Caco-2 (cell line): Measurements from ENCODE around the gene MCC. TPM values are rescaled to one million over a fixed set of nuclear protein-coding genes. Genes with fewer than 3 reads are reported as not detected.

Experiments
- BruUV-seq: library from RNA; stranded (reverse); fragments of 400-500 nt; replicated peaks from 2 replicates; lab custom pipeline; 2021; lab: Mats Ljungman, UMichigan
- CTCF ChIA-PET: fragments of 300-600 bp; sonication (Branson Sonifier 250); formaldehyde crosslinking; loops from one replicate; lab custom pipeline; 2022; ENCODE audit warnings: antibody characterized with exemption; lab: Charles Lee
- POLR2A ChIA-PET: fragments of 300-600 bp; sonication (Branson Sonifier 250); formaldehyde crosslinking; loops from one replicate; lab custom pipeline; 2022; ENCODE audit warnings: antibody characterized with exemption; lab: Charles Lee
- DNase-seq, 2 experiments: peaks; one replicate each; pipeline versions ENCODE4 v3.0.0 to v3.0.0-alpha.2; 2020 to 2022
- H3K27me3 ChIP-seq: replicated peaks from 2 replicates; pipeline ENCODE4 v1.6.0; 2011; ENCODE audit warnings: low read length; ENCODE audit not compliant: control insufficient read depth, insufficient read depth
- H3K36me3 ChIP-seq: 2 replicates; pipeline ENCODE4 v1.5.1; 2011; ENCODE audit warnings: low read length; ENCODE audit not compliant: control insufficient read depth, insufficient read depth
- H3K4me1 ChIP-seq: fragments of 250-450 bp; sonication (Bioruptor Pico); 2 replicates; pipeline ENCODE4 v1.5.1; 2020; ENCODE audit warnings: mild to moderate bottlenecking
- H3K4me3 ChIP-seq: 2 replicates; pipeline ENCODE4 v1.5.1; 2011; ENCODE audit warnings: low read depth, mild to moderate bottlenecking, control low read depth, low read length
- H3K9me3 ChIP-seq: fragments of 250-450 bp; sonication (Bioruptor Pico); 2 replicates; pipeline ENCODE4 v1.5.1; 2020; ENCODE audit warnings: mild to moderate bottlenecking, moderate library complexity
- H3K27ac Mint-ChIP-seq: one replicate; pipeline ENCODE4 v1.8.0; 2022; ENCODE audit warnings: mixed read lengths; ENCODE audit not compliant: unreplicated experiment
- H3K27me3 Mint-ChIP-seq: one replicate; pipeline ENCODE4 v1.8.0; 2022; ENCODE audit warnings: mixed read lengths; ENCODE audit not compliant: insufficient read depth, unreplicated experiment
- H3K36me3 Mint-ChIP-seq: one replicate; pipeline ENCODE4 v1.8.0; 2022; ENCODE audit warnings: mild to moderate bottlenecking, mixed read lengths; ENCODE audit not compliant: insufficient read depth, unreplicated experiment
- H3K4me1 Mint-ChIP-seq: one replicate; pipeline ENCODE4 v1.8.0; 2022; ENCODE audit warnings: low read depth, mixed read lengths; ENCODE audit not compliant: unreplicated experiment
- H3K4me3 Mint-ChIP-seq: one replicate; pipeline ENCODE4 v1.8.0; 2022; ENCODE audit warnings: mild to moderate bottlenecking, moderate library complexity, mixed read lengths; ENCODE audit not compliant: unreplicated experiment
- H3K9me3 Mint-ChIP-seq: one replicate; pipeline ENCODE4 v1.8.0; 2022; ENCODE audit warnings: mixed read lengths; ENCODE audit not compliant: unreplicated experiment
- intact Hi-C: fragments of 100-400 bp; cut with micrococcal nuclease; formaldehyde crosslinking; loops from one replicate; pipeline ENCODE4 v1.10.0; 2022; ENCODE audit not compliant: unreplicated experiment
- total RNA-seq: library from RNA; stranded (reverse); gene quantifications from 2 replicates; pipeline ENCODE4 v1.2.3, GENCODE V29; 2022
- TF ChIP-seq, protein P1 (sequence below), 2 experiments: fragments of 200-600 bp in 1 of 2; IDR thresholded peaks; 1 replicate in 1 of 2; 2 replicates in 1 of 2; pipeline versions ENCODE4 v1.5.1 to v1.8.0; 2011 to 2022; ENCODE audit warnings: antibody characterized with exemption in 1 of 2, control low read depth in 1 of 2, inconsistent platforms in 1 of 2, low read depth in 1 of 2, low read length in 1 of 2, mild to moderate bottlenecking in 1 of 2, moderate library complexity in 1 of 2; ENCODE audit not compliant: insufficient read depth in 1 of 2, severe bottlenecking in 1 of 2, unreplicated experiment in 1 of 2

The MCC gene
- total RNA-seq, 1 experiment from 2014 or later = 0.09 TPM

DNA sequence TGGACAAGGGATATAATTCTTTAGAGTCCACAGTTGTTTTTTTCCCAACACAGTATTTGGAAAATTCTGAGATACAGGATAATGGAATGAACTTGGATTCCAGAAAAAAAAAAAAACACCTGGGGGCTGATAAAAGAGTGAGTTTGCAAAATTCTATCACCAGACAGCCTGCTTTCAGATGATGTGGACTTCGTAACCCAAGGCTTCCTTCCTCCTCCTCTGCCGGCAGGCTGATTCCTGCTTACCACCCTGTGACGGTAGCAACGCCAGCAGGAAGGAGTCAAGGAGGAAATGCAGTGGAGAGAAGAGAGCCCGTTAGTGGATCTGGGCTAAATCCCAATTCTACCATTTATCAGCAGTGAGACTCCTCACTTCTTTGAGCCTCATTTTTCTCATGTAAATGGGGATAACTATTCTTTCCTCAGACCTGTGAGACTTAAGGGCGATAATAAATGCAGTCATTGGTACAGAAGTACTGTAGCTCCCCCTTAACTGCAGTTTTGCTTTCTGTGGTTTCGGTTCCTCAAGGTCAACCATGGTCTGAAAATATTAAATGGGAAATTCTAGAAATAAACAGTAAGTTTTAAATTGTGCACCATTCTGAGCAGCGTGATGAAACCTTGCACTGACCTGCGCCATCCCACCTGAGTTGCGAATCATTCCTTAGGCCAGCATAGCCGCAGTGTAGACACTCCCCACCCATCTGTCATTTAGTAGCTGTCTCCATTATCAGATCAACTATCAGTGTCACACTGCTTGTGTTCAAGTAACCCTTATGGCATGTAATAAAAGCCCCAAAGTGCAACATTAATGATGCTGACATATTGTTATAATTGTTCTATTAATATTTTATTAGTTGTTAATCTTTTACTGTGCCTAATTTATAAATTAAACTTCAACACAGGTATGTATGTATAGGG lies 440.3 kb downstream of the MCC start:
- H3K4me1 Mint-ChIP-seq = no peaks in the 10 kb centered on the region
- TF ChIP-seq, protein P1, sequence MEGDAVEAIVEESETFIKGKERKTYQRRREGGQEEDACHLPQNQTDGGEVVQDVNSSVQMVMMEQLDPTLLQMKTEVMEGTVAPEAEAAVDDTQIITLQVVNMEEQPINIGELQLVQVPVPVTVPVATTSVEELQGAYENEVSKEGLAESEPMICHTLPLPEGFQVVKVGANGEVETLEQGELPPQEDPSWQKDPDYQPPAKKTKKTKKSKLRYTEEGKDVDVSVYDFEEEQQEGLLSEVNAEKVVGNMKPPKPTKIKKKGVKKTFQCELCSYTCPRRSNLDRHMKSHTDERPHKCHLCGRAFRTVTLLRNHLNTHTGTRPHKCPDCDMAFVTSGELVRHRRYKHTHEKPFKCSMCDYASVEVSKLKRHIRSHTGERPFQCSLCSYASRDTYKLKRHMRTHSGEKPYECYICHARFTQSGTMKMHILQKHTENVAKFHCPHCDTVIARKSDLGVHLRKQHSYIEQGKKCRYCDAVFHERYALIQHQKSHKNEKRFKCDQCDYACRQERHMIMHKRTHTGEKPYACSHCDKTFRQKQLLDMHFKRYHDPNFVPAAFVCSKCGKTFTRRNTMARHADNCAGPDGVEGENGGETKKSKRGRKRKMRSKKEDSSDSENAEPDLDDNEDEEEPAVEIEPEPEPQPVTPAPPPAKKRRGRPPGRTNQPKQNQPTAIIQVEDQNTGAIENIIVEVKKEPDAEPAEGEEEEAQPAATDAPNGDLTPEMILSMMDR (IDR thresholded peaks at IDR 0.05; ENCODE audit: insufficient read depth in 1 of 2, low read depth in 1 of 2, low read length in 1 of 2, severe bottlenecking in 1 of 2, unreplicated experiment in 1 of 2) = no peak
- no peak for DNase-seq
- no peaks in the 10 kb centered on the region for H3K9me3 ChIP-seq
- no peaks in the 10 kb centered on the region for H3K9me3 Mint-ChIP-seq
- no peaks in the 10 kb centered on the region for H3K36me3 Mint-ChIP-seq
- H3K27ac Mint-ChIP-seq = no peak overlapping the region
- H3K4me3 Mint-ChIP-seq = no peak overlapping the region
- no TSS peak for BruUV-seq
- H3K4me3 ChIP-seq = no peak overlapping the region
- H3K27me3 Mint-ChIP-seq = no peaks in the 10 kb centered on the region
- peaks cover 8% of the 10 kb centered on the region for H3K4me1 ChIP-seq
- intact Hi-C loops = loop anchor here (10.0 kb wide), 1 partner anchor 557 kb away; no protein-coding TSS in a partner anchor
- CTCF ChIA-PET = no interaction called here
- POLR2A ChIA-PET = no interaction called here
- H3K27me3 ChIP-seq = no peaks in the 10 kb centered on the region
- H3K36me3 ChIP-seq = no peaks in the 10 kb centered on the region

DNA sequence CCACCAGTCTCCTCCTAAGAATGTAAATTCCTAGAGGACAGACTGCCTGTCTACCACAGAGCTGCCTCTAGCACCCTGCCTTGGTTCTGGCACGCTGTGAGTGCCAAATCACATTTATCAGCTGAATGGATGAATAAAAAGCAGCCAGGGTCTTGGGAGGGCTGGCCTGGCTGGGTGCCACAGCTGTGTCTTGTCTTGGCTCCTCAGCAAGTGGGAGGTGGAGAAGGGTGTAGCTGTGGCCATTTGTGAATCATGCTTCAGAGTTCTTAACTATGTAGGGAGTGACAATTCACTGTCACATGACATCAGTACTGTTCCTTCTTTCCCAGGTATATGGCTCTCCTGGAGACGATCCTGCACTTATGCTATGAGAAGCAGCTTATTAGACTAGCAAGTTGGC lies 441.0 kb downstream of the MCC start:
- DNase-seq = no peak
- intact Hi-C loops = loop anchor here (10.0 kb wide), 1 partner anchor 558 kb away; no protein-coding TSS in a partner anchor
- Histone ChIP-seq H3K4me1 (peaks cover 8% of the 10 kb centered on the region), H3K4me3 (no peak overlapping the region), H3K9me3 (no peaks in the 10 kb centered on the region), H3K36me3 (no peaks in the 10 kb centered on the region), H3K27me3 (no peaks in the 10 kb centered on the region)
- Mint-ChIP-seq H3K36me3 (no peaks in the 10 kb centered on the region), H3K9me3 (no peaks in the 10 kb centered on the region), H3K4me1 (no peaks in the 10 kb centered on the region), H3K27me3 (no peaks in the 10 kb centered on the region), H3K4me3 (no peak overlapping the region), H3K27ac (peak overlapping the region; percentile 26)
- BruUV-seq = no TSS peak
- ChIA-PET CTCF (no interaction called here), POLR2A (no interaction called here)
- TF ChIP-seq, protein P1 (IDR thresholded peaks at IDR 0.05; ENCODE audit: insufficient read depth in 1 of 2, low read depth in 1 of 2, low read length in 1 of 2, severe bottlenecking in 1 of 2, unreplicated experiment in 1 of 2) = no peak

DNA sequence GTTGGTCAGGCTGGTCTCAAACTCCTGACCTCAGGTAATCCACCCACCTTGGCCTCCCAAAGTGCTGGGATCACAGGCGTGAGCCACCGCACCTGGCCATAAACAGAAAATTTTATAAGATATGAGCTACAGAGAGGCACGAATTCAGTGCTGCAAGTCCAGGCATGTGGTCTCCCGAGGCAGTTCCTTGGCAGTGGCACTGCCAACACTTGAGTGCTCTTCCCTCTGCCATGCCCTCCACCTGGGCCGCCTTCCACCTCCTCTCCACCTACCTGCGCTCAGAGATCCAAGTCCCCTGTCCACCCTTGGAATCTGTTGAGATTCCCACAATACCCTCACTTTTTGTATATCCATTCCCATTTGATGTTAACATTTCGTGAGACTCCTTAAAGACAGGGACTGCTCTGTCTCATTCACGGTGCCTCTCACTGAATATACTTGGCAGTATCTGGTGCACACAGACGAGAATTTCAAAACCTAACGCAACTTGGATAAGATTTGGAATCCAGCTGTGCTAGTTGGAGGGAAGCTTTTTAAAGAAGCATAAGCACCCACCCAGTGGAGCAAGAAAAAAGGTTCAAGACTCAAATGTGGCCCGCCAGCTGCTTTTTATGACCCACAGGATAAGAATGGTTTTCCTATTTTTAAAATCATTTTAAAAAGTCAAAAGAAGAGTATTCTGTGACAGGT lies 443.3 kb downstream of the MCC start:
- no peak overlapping the region for H3K4me3 Mint-ChIP-seq
- Histone ChIP-seq H3K4me1 (peaks cover 8% of the 10 kb centered on the region), H3K27me3 (no peaks in the 10 kb centered on the region), H3K4me3 (no peak overlapping the region), H3K9me3 (no peaks in the 10 kb centered on the region), H3K36me3 (no peaks in the 10 kb centered on the region)
- ChIA-PET POLR2A (no interaction called here), CTCF (interaction anchor here (0.7 kb wide), 1 partner anchor 11 kb away, joined by 5 read pairs; no protein-coding TSS in a partner anchor)
- no peaks in the 10 kb centered on the region for H3K36me3 Mint-ChIP-seq
- BruUV-seq = no TSS peak
- H3K4me1 Mint-ChIP-seq = no peaks in the 10 kb centered on the region
- no peak overlapping the region for H3K27ac Mint-ChIP-seq
- H3K27me3 Mint-ChIP-seq = no peaks in the 10 kb centered on the region
- DNase-seq = no peak
- no peaks in the 10 kb centered on the region for H3K9me3 Mint-ChIP-seq
- intact Hi-C loops = loop anchor here (10.0 kb wide), 1 partner anchor 560 kb away; no protein-coding TSS in a partner anchor
- TF ChIP-seq, protein P1 (IDR thresholded peaks at IDR 0.05; ENCODE audit: insufficient read depth in 1 of 2, low read depth in 1 of 2, low read length in 1 of 2, severe bottlenecking in 1 of 2, unreplicated experiment in 1 of 2) = no peak
